GM21360 (cell line): ENCODE measurements around the gene THSD4.
"Not testable (repeated sequence)": the region's sequence is repeated elsewhere in the genome, so short reads cannot be mapped to it uniquely, and the experiment has no call there.

Experiments
- ATAC-seq: cut with Tn5 transposase; IDR thresholded peaks from one replicate; pipeline ENCODE4 v1.9.1; 2021; ENCODE audit warnings: mild to moderate bottlenecking, moderate library complexity; ENCODE audit not compliant: unreplicated experiment

Gene THSD4

GRCh38 chr15:71659730-71660067 is 544.4 kb downstream of the THSD4 start:
- no peak for ATAC-seq

GRCh38 chr15:71660501-71660900 is 545.2 kb downstream of the THSD4 start:
- ATAC-seq, result no peak

GRCh38 chr15:71662306-71662705 is 547.0 kb downstream of the THSD4 start:
- ATAC-seq, result no peak

- ATAC-seq, result no peak
Measured at GRCh38 chr15:71664622-71665021, 549.4 kb downstream of the THSD4 start.

- no peak for ATAC-seq
Measured at GRCh38 chr15:71666763-71667620, 551.7 kb downstream of the THSD4 start.

GRCh38 chr15:71669688-71670087 is 554.4 kb downstream of the THSD4 start:
- ATAC-seq, result no peak

- ATAC-seq, result not testable (repeated sequence)
Measured at GRCh38 chr15:71670222-71670621, 555.0 kb downstream of the THSD4 start.

GRCh38 chr15:71674354-71674753 is 559.1 kb downstream of the THSD4 start:
- no peak for ATAC-seq

GRCh38 chr15:71677352-71677751 is 562.1 kb downstream of the THSD4 start:
- ATAC-seq, result no peak

- ATAC-seq, result no peak
Measured at GRCh38 chr15:71677766-71678165, 562.5 kb downstream of the THSD4 start.

GRCh38 chr15:71678191-71678590 is 562.9 kb downstream of the THSD4 start:
- no peak for ATAC-seq

GRCh38 chr15:71678605-71679004 is 563.3 kb downstream of the THSD4 start:
- no peak for ATAC-seq

- ATAC-seq, result no peak
Measured at GRCh38 chr15:71679223-71679792, 564.0 kb downstream of the THSD4 start.

GRCh38 chr15:71679793-71680353 is 564.6 kb downstream of the THSD4 start:
- ATAC-seq, result no peak

GRCh38 chr15:71682001-71682400 is 566.7 kb downstream of the THSD4 start:
- no peak for ATAC-seq

GRCh38 chr15:71683411-71684274 is 568.4 kb downstream of the THSD4 start:
- ATAC-seq, result no peak

GRCh38 chr15:71685420-71685993 is 570.2 kb downstream of the THSD4 start:
- no peak for ATAC-seq

- ATAC-seq, result no peak
Measured at GRCh38 chr15:71686221-71687050, 571.2 kb downstream of the THSD4 start.

GRCh38 chr15:71687902-71688508 is 572.7 kb downstream of the THSD4 start:
- ATAC-seq, result no peak
